Effector memory CD8-positive, alpha-beta T cell (primary cell): ENCODE measurements around the gene ARPC1A.
"Not testable (repeated sequence)": the region's sequence is repeated elsewhere in the genome, so short reads cannot be mapped to it uniquely, and the experiment has no call there.

Experiments used
- ATAC-seq: fragments of 150-1000 bp; cut with Tn5 transposase; replicated peaks from 2 replicates; pipeline ENCODE4 v1.10.0; 2021; ENCODE audit warnings: mild to moderate bottlenecking, moderate library complexity
- DNase-seq, 3 experiments: peaks; one replicate each; pipeline ENCODE4 v3.0.0; 2021
- H3K27ac Mint-ChIP-seq, 2 donors: one replicate each; pipeline ENCODE4 v1.8.0; 2022; ENCODE audit warnings: mild to moderate bottlenecking in 2 of 2, mixed read lengths in 2 of 2, moderate library complexity in 2 of 2
- H3K27me3 Mint-ChIP-seq, 2 donors: one replicate each; pipeline ENCODE4 v1.8.0; 2022; ENCODE audit warnings: mixed read lengths in 2 of 2
- H3K36me3 Mint-ChIP-seq: one replicate; pipeline ENCODE4 v1.8.0; 2022; ENCODE audit warnings: mild to moderate bottlenecking, moderate library complexity, mixed read lengths; ENCODE audit not compliant: insufficient read depth
- H3K4me1 Mint-ChIP-seq, 2 donors: one replicate each; pipeline ENCODE4 v1.8.0; 2022; ENCODE audit warnings: low read depth in 2 of 2, mixed read lengths in 2 of 2
- H3K4me3 Mint-ChIP-seq, 2 donors: one replicate each; pipeline ENCODE4 v1.8.0; 2022; ENCODE audit warnings: mild to moderate bottlenecking in 2 of 2, mixed read lengths in 2 of 2, moderate library complexity in 2 of 2
- H3K9me3 Mint-ChIP-seq, 2 donors: one replicate each; pipeline ENCODE4 v1.8.0; 2022; ENCODE audit warnings: mixed read lengths in 2 of 2

ARPC1A gene

DNA sequence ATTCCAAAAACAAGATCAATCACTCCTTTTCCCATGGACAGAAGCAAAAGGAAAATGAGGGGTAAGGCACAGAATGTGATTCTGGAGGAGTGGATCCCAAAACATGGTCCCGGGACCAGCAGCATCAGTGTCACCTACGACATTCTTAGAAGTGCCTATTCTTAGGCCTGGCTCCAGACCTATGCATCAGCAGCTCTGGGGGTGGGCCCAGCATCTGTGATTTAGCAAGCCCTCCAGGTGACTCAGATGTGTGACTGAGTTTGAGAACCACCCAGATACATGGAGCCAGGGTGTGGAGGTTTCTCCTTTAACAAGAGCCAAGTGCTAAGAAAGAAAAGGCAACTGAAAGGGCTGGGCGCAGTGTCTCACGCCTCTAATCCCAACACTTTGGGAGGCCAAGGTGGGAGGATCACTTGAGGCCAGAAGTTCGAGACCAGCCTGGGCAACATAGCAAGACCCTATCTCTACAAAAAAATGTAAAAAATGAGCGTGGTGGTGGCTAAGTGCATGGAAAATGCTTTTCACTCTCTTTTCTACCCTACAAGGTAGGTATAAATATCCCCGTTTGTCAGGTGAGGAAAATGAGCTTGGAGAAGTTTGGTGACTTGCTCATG lies 17.1 kb upstream of the ARPC1A start:
- Mint-ChIP-seq H3K27ac (no peak overlapping the region), H3K9me3 (no peaks in the 10 kb centered on the region), H3K27me3 (peaks cover 17 to 53% of the 10 kb centered on the region in 2 donors), H3K36me3 (no peaks in the 10 kb centered on the region), H3K4me1 (peaks cover 0 to 2% of the 10 kb centered on the region in 2 donors), H3K4me3 (no peak overlapping the region)
- ATAC-seq (no peak), DNase-seq (no peak)

GRCh38 chr7:99309111-99309510 lies 16.6 kb upstream of the ARPC1A start:
- ATAC-seq (no peak), DNase-seq (no peak)
- H3K9me3 Mint-ChIP-seq = no peaks in the 10 kb centered on the region
- peaks cover 19 to 56% of the 10 kb centered on the region in 2 donors for H3K27me3 Mint-ChIP-seq
- peaks cover 0 to 2% of the 10 kb centered on the region in 2 donors for H3K4me1 Mint-ChIP-seq
- H3K36me3 Mint-ChIP-seq = no peaks in the 10 kb centered on the region
- H3K27ac Mint-ChIP-seq = no peak overlapping the region
- H3K4me3 Mint-ChIP-seq = no peak overlapping the region

DNA sequence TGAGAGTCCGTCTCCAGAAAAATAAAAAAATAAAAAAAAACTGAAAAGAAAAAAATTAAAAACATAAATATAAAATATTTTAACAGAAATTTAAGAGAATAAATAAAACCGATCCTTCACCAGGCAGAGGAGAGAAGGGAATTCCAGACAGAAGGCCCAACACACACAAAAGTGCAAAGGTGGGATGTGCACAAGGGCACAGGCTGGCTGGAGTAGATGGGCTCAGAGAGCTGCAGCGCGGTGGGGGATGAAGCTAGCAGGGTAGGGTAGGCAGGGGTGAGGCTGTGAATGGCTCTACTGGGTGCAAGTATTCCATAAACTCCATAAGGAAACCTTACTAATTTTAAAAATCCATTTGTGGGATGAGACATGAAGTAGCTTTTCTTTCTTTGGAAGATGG lies 15.7 kb upstream of the ARPC1A start:
- no peaks in the 10 kb centered on the region for H3K36me3 Mint-ChIP-seq
- peaks cover 3 to 7% of the 10 kb centered on the region in 2 donors for H3K4me1 Mint-ChIP-seq
- H3K27ac Mint-ChIP-seq = no peak overlapping the region
- peaks cover 24 to 63% of the 10 kb centered on the region in 2 donors for H3K27me3 Mint-ChIP-seq
- DNase-seq (no peak), ATAC-seq (no peak)
- no peaks in the 10 kb centered on the region for H3K9me3 Mint-ChIP-seq
- no peak overlapping the region for H3K4me3 Mint-ChIP-seq

DNA sequence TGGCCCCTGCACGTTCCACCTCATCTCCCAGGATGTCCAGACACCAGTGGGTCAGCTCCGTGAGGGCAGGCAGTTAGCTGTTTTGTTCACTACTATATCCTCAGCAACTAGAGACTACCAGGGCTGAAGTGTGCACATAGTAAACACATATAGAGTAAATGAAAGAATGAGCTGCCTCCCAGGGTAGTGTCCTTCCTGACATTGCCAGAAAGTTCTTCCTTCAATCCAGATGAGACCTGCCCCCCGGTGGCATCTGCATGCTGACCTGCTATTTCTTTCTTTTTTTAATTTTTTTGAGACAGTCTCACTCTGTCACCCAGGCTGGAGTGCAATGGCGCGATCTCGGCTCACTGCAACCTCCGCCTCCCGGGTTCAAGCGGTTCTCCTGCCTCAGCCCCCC lies 14.0 kb upstream of the ARPC1A start:
- H3K4me3 Mint-ChIP-seq = no peak overlapping the region
- H3K4me1 Mint-ChIP-seq = peaks cover 3 to 7% of the 10 kb centered on the region in 2 donors
- DNase-seq (no peak), ATAC-seq (no peak)
- no peak overlapping the region for H3K27ac Mint-ChIP-seq
- no peaks in the 10 kb centered on the region for H3K9me3 Mint-ChIP-seq
- H3K36me3 Mint-ChIP-seq = no peaks in the 10 kb centered on the region
- peaks cover 18 to 55% of the 10 kb centered on the region in 2 donors for H3K27me3 Mint-ChIP-seq

GRCh38 chr7:99312316-99313203 lies 13.1 kb upstream of the ARPC1A start:
- Mint-ChIP-seq H3K36me3 (no peaks in the 10 kb centered on the region), H3K27me3 (peaks cover 18 to 55% of the 10 kb centered on the region in 2 donors), H3K4me3 (peak overlapping the region; percentile 52 to 64), H3K4me1 (peaks cover 3 to 7% of the 10 kb centered on the region in 2 donors), H3K27ac (no peak overlapping the region), H3K9me3 (no peaks in the 10 kb centered on the region)
- ATAC-seq (peak; percentile 76), DNase-seq (peak; percentile 65 to 75 (median 70))

- peaks cover 18 to 55% of the 10 kb centered on the region in 2 donors for H3K27me3 Mint-ChIP-seq
- no peak overlapping the region for H3K27ac Mint-ChIP-seq
- peak overlapping the region; percentile 52 to 64 for H3K4me3 Mint-ChIP-seq
- DNase-seq (no peak), ATAC-seq (peak; percentile 48)
- no peaks in the 10 kb centered on the region for H3K36me3 Mint-ChIP-seq
- H3K4me1 Mint-ChIP-seq = peaks cover 3 to 7% of the 10 kb centered on the region in 2 donors
- no peaks in the 10 kb centered on the region for H3K9me3 Mint-ChIP-seq
These were observed 12.5 kb upstream of the ARPC1A start for GRCh38 chr7:99313204-99313573.

- Mint-ChIP-seq H3K36me3 (no peaks in the 10 kb centered on the region), H3K4me1 (peaks cover 3 to 7% of the 10 kb centered on the region in 2 donors), H3K9me3 (no peaks in the 10 kb centered on the region), H3K4me3 (no peak overlapping the region), H3K27ac (no peak overlapping the region), H3K27me3 (peaks cover 18 to 44% of the 10 kb centered on the region in 2 donors)
- no peak for DNase-seq
- no peak for ATAC-seq
These were observed 11.2 kb upstream of the ARPC1A start for GRCh38 chr7:99314504-99314903.

GRCh38 chr7:99320371-99320770 lies 5.3 kb upstream of the ARPC1A start:
- ATAC-seq = no peak
- DNase-seq = no peak
- peaks cover 3% of the 10 kb centered on the region for H3K36me3 Mint-ChIP-seq
- no peak overlapping the region for H3K27ac Mint-ChIP-seq
- no peaks in the 10 kb centered on the region for H3K27me3 Mint-ChIP-seq
- H3K4me3 Mint-ChIP-seq = no peak overlapping the region
- H3K4me1 Mint-ChIP-seq = peaks cover 0 to 3% of the 10 kb centered on the region in 2 donors
- no peaks in the 10 kb centered on the region for H3K9me3 Mint-ChIP-seq

DNA sequence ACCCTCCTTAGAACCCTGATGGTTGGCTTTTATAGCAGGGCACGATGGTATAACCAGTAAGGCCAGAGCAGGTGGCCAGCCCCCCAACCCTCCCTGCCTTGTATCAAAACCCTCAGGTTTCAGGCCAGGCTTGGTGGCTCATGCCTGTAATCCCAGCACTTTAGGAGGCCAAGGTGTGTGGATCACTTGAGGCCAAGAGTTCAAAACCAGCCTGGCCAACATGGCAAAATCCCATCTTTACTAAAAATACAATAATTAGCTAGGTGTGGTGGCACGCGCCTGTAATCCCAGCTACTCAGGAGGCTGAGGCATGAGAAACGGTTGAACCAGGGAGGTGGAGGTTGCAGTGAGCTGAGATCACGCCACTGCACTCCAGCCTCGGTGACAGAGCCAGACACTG lies 3.0 kb upstream of the ARPC1A start:
- H3K9me3 Mint-ChIP-seq, H3K4me3 Mint-ChIP-seq, DNase-seq: not testable (repeated sequence)

GRCh38 chr7:99324559-99324958 lies 1.1 kb upstream of the ARPC1A start:
- Mint-ChIP-seq H3K27ac (peak overlapping the region in 1 of 2 donors; percentile 97), H3K4me1 (peaks cover 23 to 28% of the 10 kb centered on the region in 2 donors)

More for the DNA sequence above, 3.0 kb upstream of the ARPC1A start:
- not testable (repeated sequence) for H3K27ac Mint-ChIP-seq, H3K27me3 Mint-ChIP-seq, ATAC-seq
- Mint-ChIP-seq H3K36me3 (peaks cover 24% of the 10 kb centered on the region), H3K4me1 (peaks cover 13 to 14% of the 10 kb centered on the region in 2 donors)

GRCh38 chr7:99325001-99325493 lies 651 bp upstream of the ARPC1A start:
- no peaks in the 10 kb centered on the region for H3K27me3 Mint-ChIP-seq
- ATAC-seq (no peak), DNase-seq (peak in 1 of 3 experiments; percentile 8)
- H3K4me3 Mint-ChIP-seq = peak overlapping the region; percentile 81 to 92
- peaks cover 23 to 33% of the 10 kb centered on the region in 2 donors for H3K4me1 Mint-ChIP-seq
- H3K9me3 Mint-ChIP-seq = no peaks in the 10 kb centered on the region
- H3K27ac Mint-ChIP-seq = peak overlapping the region; percentile 93 to 97
- peaks cover 24% of the 10 kb centered on the region for H3K36me3 Mint-ChIP-seq

More at GRCh38 chr7:99324559-99324958, 1.1 kb upstream of the ARPC1A start:
- DNase-seq (no peak), ATAC-seq (no peak)
- H3K27me3 Mint-ChIP-seq = no peaks in the 10 kb centered on the region
- peak overlapping the region; percentile 81 to 92 for H3K4me3 Mint-ChIP-seq
- peaks cover 24% of the 10 kb centered on the region for H3K36me3 Mint-ChIP-seq
- no peaks in the 10 kb centered on the region for H3K9me3 Mint-ChIP-seq

- ATAC-seq (no peak), DNase-seq (no peak)
- Mint-ChIP-seq H3K9me3 (no peaks in the 10 kb centered on the region), H3K36me3 (peaks cover 24% of the 10 kb centered on the region), H3K4me1 (peaks cover 29 to 45% of the 10 kb centered on the region in 2 donors), H3K27ac (peak overlapping the region; percentile 93 to 97), H3K4me3 (peak overlapping the region; percentile 81 to 92), H3K27me3 (no peaks in the 10 kb centered on the region)
These were observed 697 bp downstream of the ARPC1A start for GRCh38 chr7:99326408-99326782.

GRCh38 chr7:99330314-99330961 lies 4.7 kb downstream of the ARPC1A start:
- H3K9me3 Mint-ChIP-seq, H3K27me3 Mint-ChIP-seq, DNase-seq, ATAC-seq: not testable (repeated sequence)
- Mint-ChIP-seq H3K27ac (peak overlapping the region; percentile 88 to 89), H3K4me3 (peak overlapping the region; percentile 29 to 64), H3K36me3 (peaks cover 48% of the 10 kb centered on the region), H3K4me1 (peaks cover 29 to 51% of the 10 kb centered on the region in 2 donors)
